ENCODE data around the gene NAALADL1. TPM values are rescaled to one million over a fixed set of nuclear protein-coding genes. Genes with fewer than 3 reads are reported as not detected.
A peak's percentile ranks its signal among the peaks of the same experiment; 100 is the strongest.

Gene NAALADL1
- total and polyA plus RNA-seq, 9 of the 15 experiments (the other 6 are each of a cell fraction or from before 2014, with no cell fraction given), result 0.06 to 0.72 (median 0.22) TPM; not detected in 4

- 0 out of 4 replicates have a peak, but pooled peaks of 1 of the 2 experiments have one; percentile 10 for TF ChIP-seq SIN3A (IDR thresholded peaks at IDR 0.05; ENCODE audit: borderline replicate concordance in 2 of 2, control insufficient read depth in 1 of 2, low read depth in 2 of 2, low read length in 2 of 2)
- no peak for TF ChIP-seq CTBP1 (IDR thresholded peaks at IDR 0.05; ENCODE audit: borderline replicate concordance)
- TF ChIP-seq, protein P1, sequence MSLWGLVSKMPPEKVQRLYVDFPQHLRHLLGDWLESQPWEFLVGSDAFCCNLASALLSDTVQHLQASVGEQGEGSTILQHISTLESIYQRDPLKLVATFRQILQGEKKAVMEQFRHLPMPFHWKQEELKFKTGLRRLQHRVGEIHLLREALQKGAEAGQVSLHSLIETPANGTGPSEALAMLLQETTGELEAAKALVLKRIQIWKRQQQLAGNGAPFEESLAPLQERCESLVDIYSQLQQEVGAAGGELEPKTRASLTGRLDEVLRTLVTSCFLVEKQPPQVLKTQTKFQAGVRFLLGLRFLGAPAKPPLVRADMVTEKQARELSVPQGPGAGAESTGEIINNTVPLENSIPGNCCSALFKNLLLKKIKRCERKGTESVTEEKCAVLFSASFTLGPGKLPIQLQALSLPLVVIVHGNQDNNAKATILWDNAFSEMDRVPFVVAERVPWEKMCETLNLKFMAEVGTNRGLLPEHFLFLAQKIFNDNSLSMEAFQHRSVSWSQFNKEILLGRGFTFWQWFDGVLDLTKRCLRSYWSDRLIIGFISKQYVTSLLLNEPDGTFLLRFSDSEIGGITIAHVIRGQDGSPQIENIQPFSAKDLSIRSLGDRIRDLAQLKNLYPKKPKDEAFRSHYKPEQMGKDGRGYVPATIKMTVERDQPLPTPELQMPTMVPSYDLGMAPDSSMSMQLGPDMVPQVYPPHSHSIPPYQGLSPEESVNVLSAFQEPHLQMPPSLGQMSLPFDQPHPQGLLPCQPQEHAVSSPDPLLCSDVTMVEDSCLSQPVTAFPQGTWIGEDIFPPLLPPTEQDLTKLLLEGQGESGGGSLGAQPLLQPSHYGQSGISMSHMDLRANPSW (CRISPR knock-in tag; IDR thresholded peaks at IDR 0.05), result no peak
- no peak for TF ChIP-seq HMBOX1 (IDR thresholded peaks at IDR 0.05)
- no peak for TF ChIP-seq U2AF1 (optimal IDR thresholded peaks at IDR 0.05; ENCODE audit: low read depth, low read length)
- TF ChIP-seq THRAP3 (IDR thresholded peaks at IDR 0.05; ENCODE audit: borderline replicate concordance), result no peak
- no peak for TF ChIP-seq ZFP1 (CRISPR knock-in tag; IDR thresholded peaks at IDR 0.05)
- no peak for TF ChIP-seq ZEB2 (IDR thresholded peaks at IDR 0.05)
- TF ChIP-seq DDX20 (tag; IDR thresholded peaks at IDR 0.05; ENCODE audit: low read depth), result no peak
- TF ChIP-seq THAP7 (CRISPR knock-in tag; IDR thresholded peaks at IDR 0.05), result no peak
- TF ChIP-seq, protein P2, sequence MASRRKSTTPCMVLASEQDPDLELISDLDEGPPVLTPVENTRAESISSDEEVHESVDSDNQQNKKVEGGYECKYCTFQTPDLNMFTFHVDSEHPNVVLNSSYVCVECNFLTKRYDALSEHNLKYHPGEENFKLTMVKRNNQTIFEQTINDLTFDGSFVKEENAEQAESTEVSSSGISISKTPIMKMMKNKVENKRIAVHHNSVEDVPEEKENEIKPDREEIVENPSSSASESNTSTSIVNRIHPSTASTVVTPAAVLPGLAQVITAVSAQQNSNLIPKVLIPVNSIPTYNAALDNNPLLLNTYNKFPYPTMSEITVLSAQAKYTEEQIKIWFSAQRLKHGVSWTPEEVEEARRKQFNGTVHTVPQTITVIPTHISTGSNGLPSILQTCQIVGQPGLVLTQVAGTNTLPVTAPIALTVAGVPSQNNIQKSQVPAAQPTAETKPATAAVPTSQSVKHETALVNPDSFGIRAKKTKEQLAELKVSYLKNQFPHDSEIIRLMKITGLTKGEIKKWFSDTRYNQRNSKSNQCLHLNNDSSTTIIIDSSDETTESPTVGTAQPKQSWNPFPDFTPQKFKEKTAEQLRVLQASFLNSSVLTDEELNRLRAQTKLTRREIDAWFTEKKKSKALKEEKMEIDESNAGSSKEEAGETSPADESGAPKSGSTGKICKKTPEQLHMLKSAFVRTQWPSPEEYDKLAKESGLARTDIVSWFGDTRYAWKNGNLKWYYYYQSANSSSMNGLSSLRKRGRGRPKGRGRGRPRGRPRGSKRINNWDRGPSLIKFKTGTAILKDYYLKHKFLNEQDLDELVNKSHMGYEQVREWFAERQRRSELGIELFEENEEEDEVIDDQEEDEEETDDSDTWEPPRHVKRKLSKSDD (conservative IDR thresholded peaks at IDR 0.05; ENCODE audit: low read length), result no peak
- no peak for TF ChIP-seq ZNF57 (CRISPR knock-in tag; IDR thresholded peaks at IDR 0.05)
- TF ChIP-seq SIN3B (IDR thresholded peaks at IDR 0.05; ENCODE audit: low read depth), result no peak
- no peak for TF ChIP-seq ZNF140 (CRISPR knock-in tag; IDR thresholded peaks at IDR 0.05)
- TF ChIP-seq MBD2 (IDR thresholded peaks at IDR 0.05; ENCODE audit: borderline replicate concordance, low read depth), result no peak
Observed at GRCh38 chr11:65083134-65083833, 24.9 kb upstream of the NAALADL1 start (continued).

Data from K562 (cell line).